Brain microvascular endothelial cell (primary cell): ENCODE data around the gene VSIG8.
A peak's percentile ranks its signal among the peaks of the same experiment; 100 is the strongest.
"Not testable (repeated sequence)": the region's sequence is repeated elsewhere in the genome, so short reads cannot be mapped to it uniquely, and the experiment has no call there.

ENCODE experiments used
- DNase-seq: peaks from one replicate; pipeline ENCODE4 v3.0.0-alpha.2; 2020
- H3K27ac ChIP-seq: fragments of 250-450 bp; sonication (Bioruptor Pico); 2 replicates; pipeline ENCODE4 v1.5.1; 2020; ENCODE audit warnings: mild to moderate bottlenecking, moderate library complexity
- H3K27me3 ChIP-seq: fragments of 250-450 bp; sonication (Bioruptor Pico); replicated peaks from 2 replicates; pipeline ENCODE4 v1.5.1; 2020; ENCODE audit warnings: mild to moderate bottlenecking
- H3K36me3 ChIP-seq: fragments of 250-450 bp; sonication (Bioruptor Pico); replicated peaks from 2 replicates; pipeline ENCODE4 v1.5.1; 2020; ENCODE audit warnings: mild to moderate bottlenecking
- H3K4me3 ChIP-seq: 2 replicates; pipeline ENCODE4 v1.5.1; 2011; ENCODE audit warnings: low read depth, mild to moderate bottlenecking, control low read depth, low read length, moderate library complexity
- in situ Hi-C: cut with HindIII; loops from 2 replicates; pipeline ENCODE4 v1.10.0; 2017; ENCODE audit warnings: low sequenced_read_pairs, low pct_ligation_motif_present
- TF ChIP-seq, protein P1 (sequence below): IDR thresholded peaks from 2 replicates; pipeline ENCODE4 v1.5.1; 2011; ENCODE audit warnings: low read depth, mild to moderate bottlenecking, moderate library complexity, low read length, control low read depth, inconsistent platforms; ENCODE audit errors: missing control alignments

Gene VSIG8

DNA sequence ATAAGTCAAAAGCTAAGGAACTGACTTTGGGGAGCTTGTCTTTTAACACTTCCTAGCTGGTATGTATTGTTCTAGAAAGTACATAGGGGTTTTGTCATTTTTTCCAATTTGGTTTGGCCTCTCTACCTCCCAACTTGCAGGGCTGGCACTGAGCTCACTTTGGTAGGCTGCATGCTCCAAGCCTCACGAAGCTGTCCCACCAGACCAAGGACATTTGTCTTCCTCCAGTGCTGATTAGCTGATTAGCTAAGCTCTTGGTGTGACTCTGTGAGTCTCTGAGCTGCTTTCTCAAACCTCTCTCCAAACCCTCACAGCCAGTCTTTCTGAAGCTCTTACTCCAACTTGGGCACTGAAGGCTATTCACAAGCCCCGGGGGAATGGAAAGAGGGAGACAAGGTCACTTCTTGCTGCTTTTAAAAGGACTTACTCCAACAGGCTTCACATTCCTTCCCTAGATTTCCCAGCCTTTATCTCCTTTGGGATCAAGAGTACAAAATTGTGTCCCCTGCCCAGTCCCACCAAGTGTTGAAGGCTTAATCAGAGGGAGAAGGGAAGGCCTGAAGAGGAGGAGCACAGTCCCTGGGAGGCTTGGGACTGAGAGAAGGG is 38.4 kb upstream of the VSIG8 start:
- in situ Hi-C loops = no loop called here
- Histone ChIP-seq H3K4me3 (no peak overlapping the region), H3K27ac (no peak overlapping the region), H3K27me3 (no peaks in the 10 kb centered on the region), H3K36me3 (no peaks in the 10 kb centered on the region)
- TF ChIP-seq, protein P1, sequence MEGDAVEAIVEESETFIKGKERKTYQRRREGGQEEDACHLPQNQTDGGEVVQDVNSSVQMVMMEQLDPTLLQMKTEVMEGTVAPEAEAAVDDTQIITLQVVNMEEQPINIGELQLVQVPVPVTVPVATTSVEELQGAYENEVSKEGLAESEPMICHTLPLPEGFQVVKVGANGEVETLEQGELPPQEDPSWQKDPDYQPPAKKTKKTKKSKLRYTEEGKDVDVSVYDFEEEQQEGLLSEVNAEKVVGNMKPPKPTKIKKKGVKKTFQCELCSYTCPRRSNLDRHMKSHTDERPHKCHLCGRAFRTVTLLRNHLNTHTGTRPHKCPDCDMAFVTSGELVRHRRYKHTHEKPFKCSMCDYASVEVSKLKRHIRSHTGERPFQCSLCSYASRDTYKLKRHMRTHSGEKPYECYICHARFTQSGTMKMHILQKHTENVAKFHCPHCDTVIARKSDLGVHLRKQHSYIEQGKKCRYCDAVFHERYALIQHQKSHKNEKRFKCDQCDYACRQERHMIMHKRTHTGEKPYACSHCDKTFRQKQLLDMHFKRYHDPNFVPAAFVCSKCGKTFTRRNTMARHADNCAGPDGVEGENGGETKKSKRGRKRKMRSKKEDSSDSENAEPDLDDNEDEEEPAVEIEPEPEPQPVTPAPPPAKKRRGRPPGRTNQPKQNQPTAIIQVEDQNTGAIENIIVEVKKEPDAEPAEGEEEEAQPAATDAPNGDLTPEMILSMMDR = no peak
- DNase-seq = no peak

DNA sequence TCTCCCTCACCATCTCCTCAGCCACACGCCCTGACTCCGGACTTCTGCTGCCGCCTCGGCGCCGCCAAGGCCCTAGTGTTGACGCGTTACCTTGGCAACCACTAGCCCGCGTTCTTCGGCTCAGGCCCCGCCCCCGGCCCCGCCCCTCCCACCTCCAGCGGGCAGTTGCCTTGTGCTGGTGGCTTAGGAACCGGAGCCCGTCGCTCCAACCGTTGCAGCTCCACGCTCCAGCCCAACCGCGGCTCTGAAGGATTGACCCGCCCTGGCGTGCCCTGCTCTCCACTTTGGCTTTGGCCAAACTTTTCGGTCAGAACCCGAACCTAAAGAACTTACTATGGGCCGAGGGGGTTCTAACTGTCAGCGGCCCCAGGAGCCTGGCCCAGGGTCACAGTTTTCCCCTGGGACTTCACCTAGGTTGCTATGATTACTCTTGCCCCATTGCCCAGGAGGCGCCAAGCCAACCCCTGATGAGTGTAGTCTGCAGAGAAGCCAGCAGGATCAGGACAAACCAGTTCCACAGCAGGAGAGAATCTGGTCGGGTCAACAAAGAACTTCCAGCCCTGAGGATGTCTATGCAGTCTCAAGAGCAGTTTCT is 37.7 kb upstream of the VSIG8 start, which contains the start of gene CFAP45:
Gene CFAP45, minus strand, starts transcription at position 80 of the 595 bp plus-strand sequence. Its CDS starts 67 bp downstream, at position 13.
- TF ChIP-seq, protein P1 = no peak
- in situ Hi-C loops = no loop called here
- H3K27ac ChIP-seq = peak within 1 kb of the TSS; percentile 14
- H3K36me3 ChIP-seq = no peaks in the 10 kb centered on the region
- H3K27me3 ChIP-seq = no peaks in the 10 kb centered on the region
- peak; percentile 85 for DNase-seq
- H3K4me3 ChIP-seq = peak within 1 kb of the TSS; percentile 3

DNA sequence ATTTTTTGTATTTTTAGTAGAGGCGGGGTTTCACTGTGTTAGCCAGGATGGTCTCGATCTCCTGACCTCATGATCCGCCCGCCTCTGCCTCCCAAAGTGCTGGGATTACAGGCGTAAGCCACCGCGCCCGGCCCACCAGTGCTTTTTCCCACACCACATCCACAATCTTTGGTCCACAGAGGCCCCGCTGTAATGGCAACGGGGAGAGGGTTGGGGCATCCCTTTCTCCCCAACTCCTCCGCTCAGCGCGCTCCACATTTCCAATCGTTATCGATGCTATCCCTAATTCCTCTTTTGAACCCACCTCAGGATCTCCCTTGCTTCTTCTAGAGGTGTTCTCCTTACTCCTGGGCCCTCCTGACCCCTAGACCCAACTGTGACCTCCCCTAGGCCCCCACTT is 37.2 kb upstream of the VSIG8 start:
- DNase-seq, in situ Hi-C loops, H3K27me3 ChIP-seq, H3K36me3 ChIP-seq: not testable (repeated sequence)
- H3K27ac ChIP-seq = peak overlapping the region; percentile 14
- H3K4me3 ChIP-seq = peak overlapping the region; percentile 3

DNA sequence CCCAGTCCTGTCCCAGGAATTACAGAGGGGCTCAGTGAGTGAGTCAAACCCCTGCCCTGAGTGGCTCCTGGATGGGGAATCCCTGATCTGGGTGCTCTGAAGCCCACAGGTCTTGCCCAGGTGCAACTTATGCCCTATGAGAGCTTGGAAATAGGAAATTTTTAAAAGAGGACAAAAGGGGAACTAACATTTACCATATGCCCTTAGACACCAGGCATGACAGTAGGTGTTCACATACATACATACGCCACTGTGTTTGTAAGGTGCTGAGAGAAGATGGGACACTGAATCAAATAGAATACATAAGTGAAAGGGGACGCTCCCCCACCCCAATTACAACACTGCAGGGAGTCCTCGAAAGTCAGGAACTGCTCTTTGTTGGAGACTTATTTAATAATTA is 36.1 kb upstream of the VSIG8 start:
- no peaks in the 10 kb centered on the region for H3K27me3 ChIP-seq
- H3K27ac ChIP-seq = no peak overlapping the region
- in situ Hi-C loops = no loop called here
- H3K36me3 ChIP-seq = no peaks in the 10 kb centered on the region
- TF ChIP-seq, protein P1 = no peak
- H3K4me3 ChIP-seq = no peak overlapping the region
- DNase-seq = no peak

DNA sequence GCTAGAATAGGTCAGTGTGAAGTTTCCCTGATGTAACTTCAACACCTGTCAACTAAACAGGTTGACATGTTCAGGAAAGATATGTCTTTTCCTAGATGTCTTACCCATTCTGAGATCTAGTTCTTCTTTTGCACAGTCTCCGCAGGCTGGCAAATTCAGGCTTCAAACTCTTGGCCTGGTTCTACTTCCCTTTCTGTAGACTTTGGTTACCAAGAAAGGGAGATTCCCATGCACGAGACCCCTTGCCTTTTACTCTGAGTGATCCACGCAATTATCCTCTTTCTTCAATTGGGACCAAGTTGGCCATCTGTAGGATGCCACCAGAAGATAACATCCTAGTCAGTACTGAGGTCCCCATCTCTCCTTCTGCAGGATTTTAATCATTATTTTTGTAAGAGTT is 35.5 kb upstream of the VSIG8 start:
- TF ChIP-seq, protein P1 = no peak
- Histone ChIP-seq H3K27ac (no peak overlapping the region), H3K4me3 (no peak overlapping the region), H3K27me3 (no peaks in the 10 kb centered on the region), H3K36me3 (no peaks in the 10 kb centered on the region)
- no peak for DNase-seq
- in situ Hi-C loops = no loop called here

DNA sequence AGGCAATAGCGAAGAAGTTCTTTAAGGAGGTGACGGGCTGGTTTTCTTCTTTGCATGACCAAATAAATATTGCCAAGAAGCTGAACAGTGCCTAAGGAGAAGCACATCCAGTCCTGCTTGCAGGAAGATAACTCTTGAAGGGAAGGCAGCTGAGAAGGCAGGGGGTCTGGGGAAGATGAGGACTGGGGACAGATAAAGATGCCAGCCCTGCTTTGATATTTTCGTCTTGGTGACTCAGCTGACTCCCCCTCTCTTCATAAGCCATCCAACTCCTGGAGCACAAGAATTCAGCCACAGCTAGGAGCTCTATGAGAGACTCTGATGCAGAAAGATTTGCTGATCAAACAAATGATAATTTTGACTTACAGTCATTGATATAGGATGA is 34.1 kb upstream of the VSIG8 start:
- DNase-seq = no peak
- Histone ChIP-seq H3K36me3 (no peaks in the 10 kb centered on the region), H3K27ac (no peak overlapping the region), H3K4me3 (no peak overlapping the region), H3K27me3 (no peaks in the 10 kb centered on the region)
- in situ Hi-C loops = no loop called here
- TF ChIP-seq, protein P1 = no peak
